Measurements from ENCODE around the gene HDAC4. TPM values are rescaled to one million over a fixed set of nuclear protein-coding genes. Genes with fewer than 3 reads are reported as not detected.

Gene HDAC4
- total and polyA plus RNA-seq, 2 donors (not counting 1 experiment from before 2014, with no cell fraction given), result 13.5 to 46.0 TPM

DNA sequence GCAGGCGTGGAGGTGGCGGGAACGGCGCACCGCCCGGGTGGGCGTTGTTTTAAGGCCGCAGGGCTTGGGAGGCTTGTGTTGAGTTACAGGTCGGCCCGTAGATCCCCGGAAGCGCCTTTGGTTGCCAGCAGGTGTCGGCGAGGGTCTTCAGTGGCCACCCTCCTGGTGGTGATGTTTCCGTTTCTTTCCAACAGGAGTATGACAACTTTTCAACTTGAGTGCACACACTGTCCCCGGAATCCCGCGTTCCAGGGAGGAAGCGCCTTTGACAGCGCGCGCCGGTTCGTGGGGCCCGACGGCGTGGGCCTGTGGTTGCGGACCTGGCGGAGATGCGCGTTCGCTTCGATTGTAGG is 1.0 kb upstream of the HDAC4 start:
- peaks cover 11 to 20% of the 10 kb centered on the region in 2 donors for H3K4me1 ChIP-seq (ENCODE audit: control insufficient read depth in 2 of 2, insufficient read depth in 2 of 2, low read length in 2 of 2)
- DNase-seq (no peak), ATAC-seq (ENCODE audit: low read depth) (peak; percentile 2)
- H3K27ac Mint-ChIP-seq, result peak overlapping the region; percentile 99
- H3K9me3 Mint-ChIP-seq (ENCODE audit: insufficient read depth), result no peaks in the 10 kb centered on the region
- H3K4me3 ChIP-seq (ENCODE audit: control extremely low read depth in 1 of 5, extremely low read depth in 1 of 5, insufficient read depth in 1 of 5, low read depth in 2 of 5, low read length in 4 of 5), result peak overlapping the region; percentile 60 to 91 (median 91)
- CTCF ChIA-PET, result interaction anchor here (0.6 to 1.7 kb wide), 3 partner anchors 21 to 145 kb away, joined by 3 to 12 read pairs (median 5); no protein-coding TSS in a partner anchor
- peaks cover 0 to 3% (median 0%) of the 10 kb centered on the region in 3 donors for H3K9me3 ChIP-seq (ENCODE audit: control extremely low read depth in 1 of 3, control insufficient read depth in 2 of 3, insufficient read depth in 1 of 3, low read length in 2 of 3)
- POLR2A ChIA-PET, result no interaction called here
- peak overlapping the region; percentile 99 to 100 for H3K27ac ChIP-seq (ENCODE audit: low read length in 2 of 2)
- peaks cover 0 to 4% (median 0%) of the 10 kb centered on the region in 4 experiments for H3K27me3 ChIP-seq (replicated peaks in 1 of 4; ENCODE audit: control extremely low read depth in 1 of 4, control insufficient read depth in 3 of 4, insufficient read depth in 4 of 4, low read length in 3 of 4)
- H3K4me3 Mint-ChIP-seq, result peak overlapping the region; percentile 94
- peak overlapping the region; percentile 94 for H3K4me2 ChIP-seq (replicated peaks; ENCODE audit: low read depth, low read length, poor library complexity, severe bottlenecking)
- 3% methylated on average over 32 of the region's 33 CpGs for WGBS (ENCODE audit: insufficient coverage)
- H4K20me1 ChIP-seq (ENCODE audit: control insufficient read depth, insufficient read depth, low read length, poor library complexity, severe bottlenecking), result peaks cover 7% of the 10 kb centered on the region
- H3K79me2 ChIP-seq (ENCODE audit: control insufficient read depth, insufficient read depth, low read length), result peaks cover 27% of the 10 kb centered on the region
- intact Hi-C loops (cut with micrococcal nuclease), result loop anchor here (1.0 to 5.0 kb wide), 5 partner anchors 21 to 735 kb away; partner anchors contain the start of gene COPS9
- H3K36me3 ChIP-seq (replicated peaks in 1 of 2; ENCODE audit: control extremely low read depth in 1 of 2, control insufficient read depth in 1 of 2, extremely low read depth in 1 of 2, insufficient read depth in 2 of 2, low read length in 1 of 2), result no peaks in the 10 kb centered on the region
- peak overlapping the region; percentile 91 for H2AFZ ChIP-seq (ENCODE audit: insufficient read depth, low read depth, low read length, poor library complexity, severe bottlenecking)
- no peaks in the 10 kb centered on the region for H3K27me3 Mint-ChIP-seq
- peak overlapping the region; percentile 100 for H3K9ac ChIP-seq (ENCODE audit: low read length)
- TF ChIP-seq EZH2 (IDR thresholded peaks at IDR 0.05; ENCODE audit: borderline replicate concordance, insufficient read depth, low read depth, low read length, poor library complexity, severe bottlenecking), result no peak
- TF ChIP-seq, protein P1, sequence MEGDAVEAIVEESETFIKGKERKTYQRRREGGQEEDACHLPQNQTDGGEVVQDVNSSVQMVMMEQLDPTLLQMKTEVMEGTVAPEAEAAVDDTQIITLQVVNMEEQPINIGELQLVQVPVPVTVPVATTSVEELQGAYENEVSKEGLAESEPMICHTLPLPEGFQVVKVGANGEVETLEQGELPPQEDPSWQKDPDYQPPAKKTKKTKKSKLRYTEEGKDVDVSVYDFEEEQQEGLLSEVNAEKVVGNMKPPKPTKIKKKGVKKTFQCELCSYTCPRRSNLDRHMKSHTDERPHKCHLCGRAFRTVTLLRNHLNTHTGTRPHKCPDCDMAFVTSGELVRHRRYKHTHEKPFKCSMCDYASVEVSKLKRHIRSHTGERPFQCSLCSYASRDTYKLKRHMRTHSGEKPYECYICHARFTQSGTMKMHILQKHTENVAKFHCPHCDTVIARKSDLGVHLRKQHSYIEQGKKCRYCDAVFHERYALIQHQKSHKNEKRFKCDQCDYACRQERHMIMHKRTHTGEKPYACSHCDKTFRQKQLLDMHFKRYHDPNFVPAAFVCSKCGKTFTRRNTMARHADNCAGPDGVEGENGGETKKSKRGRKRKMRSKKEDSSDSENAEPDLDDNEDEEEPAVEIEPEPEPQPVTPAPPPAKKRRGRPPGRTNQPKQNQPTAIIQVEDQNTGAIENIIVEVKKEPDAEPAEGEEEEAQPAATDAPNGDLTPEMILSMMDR (IDR thresholded peaks at IDR 0.05), result no peak
- H3K4me1 Mint-ChIP-seq, result peaks cover 33% of the 10 kb centered on the region
